GM19043 (cell line): ENCODE data around the gene ACSBG1.

Source experiments
- ATAC-seq: cut with Tn5 transposase; IDR thresholded peaks from one replicate; pipeline ENCODE4 v1.9.1; 2021; ENCODE audit warnings: low read depth; ENCODE audit not compliant: unreplicated experiment

ACSBG1 gene

GRCh38 chr15:78234515-78235040 lies at the start of gene ACSBG1:
Gene ACSBG1, minus strand, starts transcription at chr15:78234565. Its CDS starts 64 bp downstream, at chr15:78234501.
- no peak for ATAC-seq

- no peak for ATAC-seq
Observed at GRCh38 chr15:78282324-78282723, 48.0 kb upstream of the ACSBG1 start.

GRCh38 chr15:78280319-78281072 lies 46.1 kb upstream of the ACSBG1 start:
- ATAC-seq: no peak

- ATAC-seq: no peak
Observed at GRCh38 chr15:78276064-78276943, 41.9 kb upstream of the ACSBG1 start.

- ATAC-seq: no peak
Observed at GRCh38 chr15:78274994-78275393, 40.6 kb upstream of the ACSBG1 start.

GRCh38 chr15:78272776-78273175 lies 38.4 kb upstream of the ACSBG1 start:
- no peak for ATAC-seq

- ATAC-seq: no peak
Observed at GRCh38 chr15:78272316-78272715, 38.0 kb upstream of the ACSBG1 start.

GRCh38 chr15:78266806-78267205 lies 32.4 kb upstream of the ACSBG1 start:
- ATAC-seq: no peak

GRCh38 chr15:78266229-78266628 lies 31.9 kb upstream of the ACSBG1 start:
- no peak for ATAC-seq

- no peak for ATAC-seq
Observed at GRCh38 chr15:78265752-78266224, 31.4 kb upstream of the ACSBG1 start.

GRCh38 chr15:78265137-78265460 lies 30.7 kb upstream of the ACSBG1 start:
- no peak for ATAC-seq

GRCh38 chr15:78264304-78265136 lies 30.2 kb upstream of the ACSBG1 start, which contains the start of gene DNAJA4:
Gene DNAJA4, plus strand, starts transcription at chr15:78264562. Its CDS starts 202 bp downstream, at chr15:78264764.
- ATAC-seq: no peak

GRCh38 chr15:78263907-78264303 lies 29.5 kb upstream of the ACSBG1 start:
- ATAC-seq: no peak

GRCh38 chr15:78263351-78263781 lies 29.0 kb upstream of the ACSBG1 start:
- no peak for ATAC-seq

GRCh38 chr15:78261062-78261461 lies 26.7 kb upstream of the ACSBG1 start:
- ATAC-seq: no peak

GRCh38 chr15:78260489-78260888 lies 26.1 kb upstream of the ACSBG1 start:
- ATAC-seq: no peak

- no peak for ATAC-seq
Observed at GRCh38 chr15:78259232-78259631, 24.9 kb upstream of the ACSBG1 start.

GRCh38 chr15:78257681-78258080 lies 23.3 kb upstream of the ACSBG1 start:
- ATAC-seq: no peak

- ATAC-seq: no peak
Observed at GRCh38 chr15:78256044-78256437, 21.7 kb upstream of the ACSBG1 start.

- no peak for ATAC-seq
Observed at GRCh38 chr15:78255421-78256043, 21.2 kb upstream of the ACSBG1 start.
